Measurements from ENCODE around the gene RFNG. TPM values are rescaled to one million over a fixed set of nuclear protein-coding genes. Genes with fewer than 3 reads are reported as not detected.
"Not testable (repeated sequence)": the region's sequence is repeated elsewhere in the genome, so short reads cannot be mapped to it uniquely, and the experiment has no call there.

RFNG gene
- total and polyA plus RNA-seq, 8 donors, result 29.3 to 52.7 (median 45.5) TPM

GRCh38 chr17:82041144-82041814 is 10.3 kb downstream of the RFNG start:
- H3K27ac ChIP-seq, result no peak overlapping the region
- ATAC-seq, result no peak
- H3K36me3 ChIP-seq, result no peaks in the 10 kb centered on the region
- peaks cover 10 to 19% of the 10 kb centered on the region in 2 donors for H3K4me1 ChIP-seq
- TF ChIP-seq CTCF (IDR thresholded peaks at IDR 0.05), result no peak
- no peak overlapping the region for H3K4me3 ChIP-seq
- intact Hi-C loops (cut with DNase I), result no loop called here
- DNase-seq, result no peak
- no peaks in the 10 kb centered on the region for H3K27me3 ChIP-seq
- no peaks in the 10 kb centered on the region for H3K9me3 ChIP-seq

- H3K4me1 ChIP-seq, result peaks cover 13 to 26% of the 10 kb centered on the region in 2 donors
- no peak overlapping the region for H3K4me3 ChIP-seq
- no peaks in the 10 kb centered on the region for H3K27me3 ChIP-seq
- H3K36me3 ChIP-seq, result no peaks in the 10 kb centered on the region
- ATAC-seq, result no peak
- intact Hi-C loops (cut with DNase I), result no loop called here
- no peak overlapping the region for H3K27ac ChIP-seq
- no peaks in the 10 kb centered on the region for H3K9me3 ChIP-seq
- TF ChIP-seq CTCF (IDR thresholded peaks at IDR 0.05), result no peak
- no peak for DNase-seq
Measured at GRCh38 chr17:82039695-82040299, 11.8 kb downstream of the RFNG start.

- H3K4me3 ChIP-seq; H3K27me3 ChIP-seq; H3K9me3 ChIP-seq; DNase-seq; ATAC-seq; H3K36me3 ChIP-seq; H3K27ac ChIP-seq; intact Hi-C loops (cut with DNase I): not testable (repeated sequence)
- peaks cover 13 to 26% of the 10 kb centered on the region in 2 donors for H3K4me1 ChIP-seq
Measured at GRCh38 chr17:82038796-82039409, 12.7 kb downstream of the RFNG start.

GRCh38 chr17:82037889-82038195 is 13.8 kb downstream of the RFNG start:
- peaks cover 0 to under 1% of the 10 kb centered on the region in 2 donors for H3K27me3 ChIP-seq
- peak overlapping the region; percentile 67 to 78 for H3K4me3 ChIP-seq
- H3K4me1 ChIP-seq, result peaks cover 13 to 27% of the 10 kb centered on the region in 2 donors
- H3K36me3 ChIP-seq, result no peaks in the 10 kb centered on the region
- no peaks in the 10 kb centered on the region for H3K9me3 ChIP-seq
- H3K27ac ChIP-seq, result peak overlapping the region; percentile 96
- intact Hi-C loops (cut with DNase I), result no loop called here
- no peak for TF ChIP-seq CTCF (IDR thresholded peaks at IDR 0.05)
- ATAC-seq (no peak), DNase-seq (no peak)

GRCh38 chr17:82037092-82037888 is 14.3 kb downstream of the RFNG start, which contains the start of gene DCXR:
DCXR (minus strand) TSS chr17:82037697; CDS start chr17:82037682, 15 bp downstream.
- Histone ChIP-seq H3K4me1 (peaks cover 13 to 32% of the 10 kb centered on the region in 2 donors), H3K4me3 (peak within 1 kb of the TSS; percentile 67 to 78), H3K27ac (peak within 1 kb of the TSS; percentile 96), H3K9me3 (no peaks in the 10 kb centered on the region), H3K27me3 (peaks cover 0 to 6% of the 10 kb centered on the region in 2 donors), H3K36me3 (no peaks in the 10 kb centered on the region)
- intact Hi-C loops (cut with DNase I), result no loop called here
- ATAC-seq (peak; percentile 98), DNase-seq (peak; percentile 94 to 99 (median 96))
- TF ChIP-seq CTCF (IDR thresholded peaks at IDR 0.05), result peak; percentile 68 to 77
